ENCODE measurements around the gene PARD6G.

- TF ChIP-seq EZH2 (IDR thresholded peaks at IDR 0.05; ENCODE audit: low read depth): no peak
- TF ChIP-seq, protein P1, sequence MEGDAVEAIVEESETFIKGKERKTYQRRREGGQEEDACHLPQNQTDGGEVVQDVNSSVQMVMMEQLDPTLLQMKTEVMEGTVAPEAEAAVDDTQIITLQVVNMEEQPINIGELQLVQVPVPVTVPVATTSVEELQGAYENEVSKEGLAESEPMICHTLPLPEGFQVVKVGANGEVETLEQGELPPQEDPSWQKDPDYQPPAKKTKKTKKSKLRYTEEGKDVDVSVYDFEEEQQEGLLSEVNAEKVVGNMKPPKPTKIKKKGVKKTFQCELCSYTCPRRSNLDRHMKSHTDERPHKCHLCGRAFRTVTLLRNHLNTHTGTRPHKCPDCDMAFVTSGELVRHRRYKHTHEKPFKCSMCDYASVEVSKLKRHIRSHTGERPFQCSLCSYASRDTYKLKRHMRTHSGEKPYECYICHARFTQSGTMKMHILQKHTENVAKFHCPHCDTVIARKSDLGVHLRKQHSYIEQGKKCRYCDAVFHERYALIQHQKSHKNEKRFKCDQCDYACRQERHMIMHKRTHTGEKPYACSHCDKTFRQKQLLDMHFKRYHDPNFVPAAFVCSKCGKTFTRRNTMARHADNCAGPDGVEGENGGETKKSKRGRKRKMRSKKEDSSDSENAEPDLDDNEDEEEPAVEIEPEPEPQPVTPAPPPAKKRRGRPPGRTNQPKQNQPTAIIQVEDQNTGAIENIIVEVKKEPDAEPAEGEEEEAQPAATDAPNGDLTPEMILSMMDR (conservative IDR thresholded peaks at IDR 0.05): no peak
Measured at GRCh38 chr18:80239830-80240229, 7.5 kb downstream of the PARD6G start.
